GM15510 (cell line): ENCODE data around the gene LHFPL6.

Experiments
- POLR2A ChIP-seq: IDR thresholded peaks from 3 replicates; pipeline ENCODE4 v1.6.1; 2011; ENCODE audit warnings: borderline replicate concordance; ENCODE audit not compliant: insufficient read length; ENCODE audit errors: extremely low read depth

The LHFPL6 gene

GRCh38 chr13:39602614-39603366 lies at the start of gene LHFPL6:
Gene LHFPL6 (minus strand): TSS chr13:39603193.
- TF ChIP-seq POLR2A: no peak

GRCh38 chr13:39646122-39646521 lies 43.1 kb upstream of the LHFPL6 start:
- no peak for TF ChIP-seq POLR2A

- no peak for TF ChIP-seq POLR2A
Observed at GRCh38 chr13:39641645-39642044, 38.7 kb upstream of the LHFPL6 start.

GRCh38 chr13:39637890-39638289 lies 34.9 kb upstream of the LHFPL6 start:
- TF ChIP-seq POLR2A: no peak

GRCh38 chr13:39635564-39635963 lies 32.6 kb upstream of the LHFPL6 start:
- no peak for TF ChIP-seq POLR2A

- TF ChIP-seq POLR2A: no peak
Observed at GRCh38 chr13:39632994-39633393, 30.0 kb upstream of the LHFPL6 start.

- no peak for TF ChIP-seq POLR2A
Observed at GRCh38 chr13:39631307-39631706, 28.3 kb upstream of the LHFPL6 start.

- TF ChIP-seq POLR2A: no peak
Observed at GRCh38 chr13:39623466-39623865, 20.5 kb upstream of the LHFPL6 start.

- TF ChIP-seq POLR2A: no peak
Observed at GRCh38 chr13:39618561-39618960, 15.6 kb upstream of the LHFPL6 start.

GRCh38 chr13:39616087-39616694 lies 13.2 kb upstream of the LHFPL6 start:
- TF ChIP-seq POLR2A: no peak

GRCh38 chr13:39612023-39612637 lies 9.1 kb upstream of the LHFPL6 start:
- TF ChIP-seq POLR2A: no peak

- no peak for TF ChIP-seq POLR2A
Observed at GRCh38 chr13:39607876-39608275, 4.9 kb upstream of the LHFPL6 start.

- no peak for TF ChIP-seq POLR2A
Observed at GRCh38 chr13:39605677-39606320, 2.8 kb upstream of the LHFPL6 start.

- TF ChIP-seq POLR2A: no peak
Observed at GRCh38 chr13:39604756-39605155, 1.8 kb upstream of the LHFPL6 start.

- TF ChIP-seq POLR2A: no peak
Observed at GRCh38 chr13:39603424-39603947, 493 bp upstream of the LHFPL6 start.
